GM21390 (cell line): ENCODE data around the gene MRTFA.

Source experiments
- ATAC-seq: cut with Tn5 transposase; IDR thresholded peaks from one replicate; pipeline ENCODE4 v1.9.1; 2021; ENCODE audit not compliant: unreplicated experiment

The MRTFA gene

DNA sequence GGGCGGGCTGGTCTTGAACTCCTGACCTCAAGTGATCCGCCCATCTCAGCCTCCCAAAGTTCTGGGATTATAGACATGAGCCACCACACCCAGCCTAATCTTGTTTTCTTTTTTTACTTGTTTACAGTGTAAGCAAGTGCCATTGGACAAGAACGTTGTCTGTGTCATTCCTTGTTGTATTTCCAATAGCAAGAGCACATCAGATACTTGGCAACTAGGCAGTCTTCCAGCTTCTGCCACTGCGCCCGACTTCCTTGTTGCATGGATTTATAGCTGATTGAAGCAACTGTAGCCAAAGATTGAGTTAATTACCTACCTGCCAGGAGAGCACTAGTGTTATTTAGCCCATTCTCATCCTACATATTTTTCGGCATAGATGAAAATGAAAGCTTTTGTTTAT lies 269.2 kb downstream of the MRTFA start:
- no peak for ATAC-seq

GRCh38 chr22:40366068-40366467 lies 270.5 kb downstream of the MRTFA start:
- ATAC-seq = no peak

GRCh38 chr22:40364431-40364830 lies 272.1 kb downstream of the MRTFA start:
- no peak for ATAC-seq

- ATAC-seq = no peak
Measured at GRCh38 chr22:40363059-40363458, 273.5 kb downstream of the MRTFA start.

DNA sequence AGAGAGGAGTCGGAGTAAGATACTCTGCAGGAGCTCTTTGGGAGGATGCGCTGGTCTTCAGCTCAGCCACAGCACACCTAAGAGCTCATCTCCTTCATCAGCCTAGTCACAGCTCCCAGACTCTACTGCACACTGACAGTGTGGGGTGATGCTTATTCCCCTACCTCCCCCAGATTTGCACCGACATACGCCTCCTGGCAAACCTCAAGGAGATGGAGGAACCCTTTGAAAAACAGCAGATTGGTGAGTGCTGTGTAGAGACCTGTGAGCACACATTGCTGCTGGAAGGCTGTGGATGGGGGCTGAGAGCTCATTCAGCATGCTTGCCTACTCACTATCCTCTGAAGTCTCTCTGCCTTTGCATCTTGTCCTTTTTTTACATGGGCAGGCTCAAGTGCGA lies 275.4 kb downstream of the MRTFA start:
- ATAC-seq = no peak
